Muscle layer of colon (tissue), 2 donors: ENCODE data around the gene GP1BB.
"Not testable (repeated sequence)": the region's sequence is repeated elsewhere in the genome, so short reads cannot be mapped to it uniquely, and the experiment has no call there.

Source experiments
- H3K27ac ChIP-seq: one replicate; pipeline ENCODE4 v1.7.0; 2013; ENCODE audit warnings: low read depth, mild to moderate bottlenecking, low read length, moderate library complexity
- H3K27me3 ChIP-seq, 2 donors: one replicate each; pipeline ENCODE4 v1.7.0; 2013; ENCODE audit warnings: low read length in 2 of 2, mild to moderate bottlenecking in 2 of 2; ENCODE audit not compliant: insufficient read depth in 2 of 2, control insufficient read depth in 1 of 2
- H3K36me3 ChIP-seq: one replicate; pipeline ENCODE4 v1.7.0; 2013; ENCODE audit warnings: mild to moderate bottlenecking, low read length; ENCODE audit not compliant: insufficient read depth
- H3K4me1 ChIP-seq: one replicate; pipeline ENCODE4 v1.7.0; 2013; ENCODE audit warnings: mild to moderate bottlenecking, low read length; ENCODE audit not compliant: insufficient read depth
- H3K4me3 ChIP-seq, 2 donors: one replicate each; pipeline ENCODE4 v1.7.0; 2013; ENCODE audit warnings: low read length in 2 of 2, low read depth in 1 of 2, mild to moderate bottlenecking in 1 of 2, moderate library complexity in 1 of 2
- H3K9ac ChIP-seq: one replicate; pipeline ENCODE4 v1.7.0; 2013; ENCODE audit warnings: low read length
- H3K9me3 ChIP-seq: one replicate; pipeline ENCODE4 v1.7.0; 2013; ENCODE audit warnings: mild to moderate bottlenecking, low read length
- donor health status: abdominal sarcoma.
- donor health status: Adenocarcinoma of cecum.

GP1BB gene

DNA sequence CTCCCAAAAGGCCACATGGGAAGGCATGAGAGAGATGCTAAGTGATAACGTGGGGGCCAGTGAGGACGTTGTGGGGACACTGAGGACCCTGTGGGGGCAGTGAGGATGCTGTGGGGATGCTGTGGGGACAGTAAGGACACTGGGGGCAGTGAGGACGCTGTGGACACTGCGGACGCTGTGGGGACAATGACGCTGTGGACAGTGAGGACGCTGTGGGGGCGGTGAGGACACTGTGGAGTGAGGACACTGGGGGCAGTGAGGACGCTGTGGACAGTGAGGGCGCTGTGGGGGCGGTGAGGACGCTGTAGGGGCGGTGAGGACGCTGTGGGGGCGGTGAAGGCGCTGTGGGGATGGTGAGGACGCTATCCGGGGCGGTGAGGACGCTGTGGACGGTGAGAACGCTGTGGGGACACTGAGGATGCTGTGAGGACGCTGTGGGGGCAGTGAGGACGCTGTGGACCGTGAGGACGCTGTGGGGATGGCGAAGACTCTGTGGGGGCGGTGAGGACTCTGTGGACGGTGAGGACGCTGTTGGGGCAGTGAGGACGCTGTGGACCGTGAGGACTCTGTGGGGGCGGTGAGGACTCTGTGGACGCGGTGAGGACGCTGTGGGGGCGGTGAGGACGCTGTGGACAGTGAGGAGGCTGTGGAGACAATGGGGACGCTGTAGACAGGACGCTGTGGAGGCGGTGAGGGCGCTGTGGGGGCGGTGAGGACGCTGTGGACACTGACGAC is 1.8 kb downstream of the GP1BB start:
- Histone ChIP-seq H3K36me3 (no peaks in the 10 kb centered on the region), H3K9me3 (no peaks in the 10 kb centered on the region), H3K4me3 (no peak overlapping the region), H3K4me1 (no peaks in the 10 kb centered on the region), H3K27ac (no peak overlapping the region), H3K27me3 (peaks cover 0 to 22% of the 10 kb centered on the region in 2 donors), H3K9ac (no peak overlapping the region)

DNA sequence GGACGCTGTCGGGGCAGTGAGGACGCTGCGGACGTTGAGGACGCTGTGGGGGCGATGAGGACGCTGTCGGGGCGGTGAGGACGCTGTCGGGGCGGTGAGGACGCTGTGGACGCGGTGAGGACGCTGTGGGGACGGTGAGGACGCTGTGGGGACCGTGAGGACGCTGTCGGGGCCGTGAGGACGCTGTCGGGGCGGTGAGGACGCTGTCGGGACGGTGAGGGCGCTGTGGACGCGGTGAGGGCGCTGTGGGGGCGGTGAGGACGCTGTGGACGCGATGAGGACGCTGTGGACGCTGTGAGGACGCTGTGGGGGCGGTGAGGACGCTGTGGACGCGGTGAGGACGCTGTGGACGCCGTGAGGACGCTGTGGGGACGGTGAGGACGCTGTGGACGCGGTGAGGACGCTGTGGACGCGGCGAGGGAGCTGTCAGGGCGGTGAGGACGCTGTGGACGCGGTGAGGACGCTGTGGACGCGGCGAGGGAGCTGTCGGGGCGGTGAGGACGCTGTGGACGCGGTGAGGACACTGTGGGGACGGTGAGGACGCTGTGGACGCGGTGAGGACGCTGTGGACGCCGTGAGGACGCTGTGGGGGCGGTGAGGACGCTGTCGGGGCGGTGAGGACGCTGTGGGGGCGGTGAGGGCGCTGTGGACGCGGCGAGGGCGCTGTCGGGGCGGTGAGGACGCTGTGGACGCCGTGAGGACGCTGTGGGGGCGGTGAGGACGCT is 2.9 kb downstream of the GP1BB start:
- peaks cover 0 to 30% of the 10 kb centered on the region in 2 donors for H3K27me3 ChIP-seq
- H3K4me1 ChIP-seq, H3K9me3 ChIP-seq, H3K36me3 ChIP-seq, H3K27ac ChIP-seq, H3K4me3 ChIP-seq, H3K9ac ChIP-seq: not testable (repeated sequence)

DNA sequence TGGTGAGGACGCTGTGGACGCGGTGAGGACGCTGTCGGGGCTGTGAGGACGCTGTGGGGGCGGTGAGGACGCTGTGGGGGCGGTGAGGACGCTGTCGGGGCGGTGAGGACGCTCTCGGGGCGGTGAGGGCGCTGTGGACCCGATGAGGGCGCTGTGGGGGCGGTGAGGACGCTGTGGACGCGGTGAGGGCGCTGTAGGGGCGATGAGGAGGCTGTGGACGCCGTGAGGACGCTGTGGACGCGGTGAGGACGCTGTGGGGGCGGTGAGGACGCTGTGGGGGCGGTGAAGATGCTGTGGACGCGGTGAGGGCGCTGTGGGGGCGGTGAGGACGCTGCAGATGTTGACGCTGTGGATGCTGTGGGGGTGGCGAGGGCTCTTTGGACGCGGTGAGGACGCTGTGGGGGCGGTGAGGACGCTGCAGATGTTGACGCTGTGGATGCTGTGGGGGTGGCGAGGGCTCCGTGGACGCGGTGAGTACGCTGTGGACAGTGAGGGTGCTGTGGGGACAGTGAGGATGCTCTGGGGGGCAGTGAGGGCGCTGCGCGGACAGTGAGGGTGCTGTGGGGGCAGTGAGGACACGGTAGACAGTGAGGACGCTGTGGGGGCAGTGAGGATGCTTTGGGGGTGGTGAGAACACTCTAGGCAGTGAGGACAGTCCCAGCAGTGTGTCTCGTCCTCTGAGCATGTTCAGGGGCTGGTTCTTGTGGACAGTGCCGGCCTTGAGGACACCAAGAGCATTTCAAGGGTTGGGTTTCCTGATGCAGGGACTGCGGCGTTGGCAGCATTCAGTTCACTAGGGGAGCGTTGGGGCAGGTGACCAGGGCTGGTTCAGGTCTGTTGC is 4.2 kb downstream of the GP1BB start:
- Histone ChIP-seq H3K9me3 (no peaks in the 10 kb centered on the region), H3K27ac (no peak overlapping the region), H3K36me3 (no peaks in the 10 kb centered on the region), H3K4me1 (peaks cover 4% of the 10 kb centered on the region), H3K9ac (no peak overlapping the region), H3K27me3 (peaks cover 0 to 29% of the 10 kb centered on the region in 2 donors), H3K4me3 (no peak overlapping the region)

- no peak overlapping the region for H3K4me3 ChIP-seq
- H3K9me3 ChIP-seq, result no peaks in the 10 kb centered on the region
- H3K27ac ChIP-seq, result no peak overlapping the region
- H3K9ac ChIP-seq, result no peak overlapping the region
- H3K36me3 ChIP-seq, result no peaks in the 10 kb centered on the region
- peaks cover 0 to 22% of the 10 kb centered on the region in 2 donors for H3K27me3 ChIP-seq
- peaks cover 4% of the 10 kb centered on the region for H3K4me1 ChIP-seq
These were observed 4.9 kb downstream of the GP1BB start for GRCh38 chr22:19728271-19728670.

DNA sequence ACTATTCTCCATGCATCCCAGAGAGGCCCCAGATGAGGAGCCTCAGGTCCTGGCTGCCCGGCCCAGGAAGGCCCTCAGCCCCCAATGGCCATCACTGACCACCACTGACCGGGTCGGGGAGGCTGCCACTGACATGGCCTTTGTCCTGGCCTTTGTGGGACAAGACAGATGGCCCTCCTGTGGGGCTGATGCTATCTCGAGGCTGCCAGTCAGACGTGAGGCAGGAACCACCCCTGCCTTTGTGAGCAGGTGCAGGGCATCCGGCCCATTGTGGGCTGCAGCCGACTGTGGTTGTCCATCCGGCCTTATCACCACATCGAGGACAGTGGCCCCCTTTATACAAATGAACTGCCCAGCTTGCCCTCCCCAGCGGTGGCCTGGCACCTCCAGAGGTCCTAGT is 5.5 kb downstream of the GP1BB start:
- H3K4me1 ChIP-seq, result peaks cover 4% of the 10 kb centered on the region
- no peak overlapping the region for H3K27ac ChIP-seq
- peaks cover 0 to 21% of the 10 kb centered on the region in 2 donors for H3K27me3 ChIP-seq
- H3K9me3 ChIP-seq, result no peaks in the 10 kb centered on the region
- no peaks in the 10 kb centered on the region for H3K36me3 ChIP-seq
- no peak overlapping the region for H3K9ac ChIP-seq
- H3K4me3 ChIP-seq, result no peak overlapping the region

DNA sequence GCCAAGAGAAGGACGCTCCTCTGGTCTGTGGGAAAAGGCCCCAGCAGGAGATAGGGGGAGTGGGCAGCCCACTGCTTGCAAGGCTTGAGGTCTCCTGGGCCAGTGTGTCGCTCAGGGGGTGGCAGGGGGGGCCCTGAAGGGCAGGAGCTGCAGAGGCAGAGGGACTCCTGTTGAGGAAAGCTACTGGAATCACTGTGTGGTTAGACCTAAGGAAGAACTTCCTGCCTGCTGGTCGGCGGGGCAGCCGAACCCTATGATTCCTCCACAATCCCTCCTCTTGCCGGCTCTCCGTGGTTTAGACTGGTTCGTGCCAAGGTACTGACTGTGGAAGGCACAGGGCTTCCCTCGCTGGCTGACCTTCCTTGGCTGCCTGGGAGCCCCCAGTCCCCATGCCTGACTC is 6.2 kb downstream of the GP1BB start:
- no peaks in the 10 kb centered on the region for H3K9me3 ChIP-seq
- H3K4me3 ChIP-seq, result no peak overlapping the region
- no peak overlapping the region for H3K9ac ChIP-seq
- peaks cover 4% of the 10 kb centered on the region for H3K4me1 ChIP-seq
- H3K27me3 ChIP-seq, result peaks cover 0 to 17% of the 10 kb centered on the region in 2 donors
- no peak overlapping the region for H3K27ac ChIP-seq
- H3K36me3 ChIP-seq, result no peaks in the 10 kb centered on the region

GRCh38 chr22:19730198-19730597 is 6.9 kb downstream of the GP1BB start:
- Histone ChIP-seq H3K4me1 (peaks cover 4% of the 10 kb centered on the region), H3K4me3 (no peak overlapping the region), H3K9ac (no peak overlapping the region), H3K27me3 (peaks cover 0 to 10% of the 10 kb centered on the region in 2 donors), H3K27ac (no peak overlapping the region), H3K36me3 (no peaks in the 10 kb centered on the region), H3K9me3 (no peaks in the 10 kb centered on the region)

- H3K4me3 ChIP-seq, result peak overlapping the region; percentile 3 to 47
- H3K9ac ChIP-seq, result no peak overlapping the region
- H3K36me3 ChIP-seq, result no peaks in the 10 kb centered on the region
- H3K9me3 ChIP-seq, result no peaks in the 10 kb centered on the region
- H3K27ac ChIP-seq, result no peak overlapping the region
- peaks cover 0 to 10% of the 10 kb centered on the region in 2 donors for H3K27me3 ChIP-seq
- H3K4me1 ChIP-seq, result peaks cover 4% of the 10 kb centered on the region
These were observed 7.5 kb downstream of the GP1BB start for GRCh38 chr22:19730655-19731360.

DNA sequence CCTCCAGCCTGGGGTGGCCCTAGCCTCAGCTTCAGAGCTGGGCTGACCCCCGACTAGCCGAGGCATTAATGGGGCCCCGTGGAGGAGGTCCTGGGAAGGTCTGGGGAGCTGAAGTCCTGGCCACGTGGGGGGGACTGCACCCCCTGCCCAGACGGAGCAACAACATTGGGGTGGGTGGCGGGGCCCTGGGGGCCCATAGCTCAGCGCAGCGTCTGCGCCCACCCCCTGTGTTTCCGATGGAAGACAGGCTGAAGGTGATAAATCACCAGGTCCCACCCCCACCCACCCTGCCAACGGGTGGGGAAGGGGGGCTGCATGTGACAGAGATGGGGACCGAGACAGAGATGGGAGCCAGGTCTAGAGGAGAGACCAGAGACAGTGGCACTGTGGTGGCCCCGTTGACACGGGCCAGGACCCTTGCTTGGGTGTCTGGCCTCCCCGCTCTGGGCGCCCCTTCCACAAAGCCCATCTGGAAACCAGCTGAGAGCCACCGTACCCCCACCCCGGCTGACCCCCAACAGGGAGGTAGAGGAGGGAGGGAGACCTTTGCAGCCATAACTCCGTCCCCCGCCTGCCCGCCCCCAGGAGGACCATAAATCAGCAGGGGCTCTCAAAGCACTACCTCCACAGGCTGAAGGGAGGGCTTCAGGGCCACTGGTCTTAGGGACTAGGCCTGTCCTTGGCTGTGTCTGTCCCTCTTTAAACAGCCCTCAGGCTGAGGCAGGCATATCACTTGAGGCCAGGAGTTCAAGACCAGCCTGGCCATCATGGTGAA is 8.2 kb downstream of the GP1BB start:
- H3K27me3 ChIP-seq, result peaks cover 0 to 12% of the 10 kb centered on the region in 2 donors

DNA sequence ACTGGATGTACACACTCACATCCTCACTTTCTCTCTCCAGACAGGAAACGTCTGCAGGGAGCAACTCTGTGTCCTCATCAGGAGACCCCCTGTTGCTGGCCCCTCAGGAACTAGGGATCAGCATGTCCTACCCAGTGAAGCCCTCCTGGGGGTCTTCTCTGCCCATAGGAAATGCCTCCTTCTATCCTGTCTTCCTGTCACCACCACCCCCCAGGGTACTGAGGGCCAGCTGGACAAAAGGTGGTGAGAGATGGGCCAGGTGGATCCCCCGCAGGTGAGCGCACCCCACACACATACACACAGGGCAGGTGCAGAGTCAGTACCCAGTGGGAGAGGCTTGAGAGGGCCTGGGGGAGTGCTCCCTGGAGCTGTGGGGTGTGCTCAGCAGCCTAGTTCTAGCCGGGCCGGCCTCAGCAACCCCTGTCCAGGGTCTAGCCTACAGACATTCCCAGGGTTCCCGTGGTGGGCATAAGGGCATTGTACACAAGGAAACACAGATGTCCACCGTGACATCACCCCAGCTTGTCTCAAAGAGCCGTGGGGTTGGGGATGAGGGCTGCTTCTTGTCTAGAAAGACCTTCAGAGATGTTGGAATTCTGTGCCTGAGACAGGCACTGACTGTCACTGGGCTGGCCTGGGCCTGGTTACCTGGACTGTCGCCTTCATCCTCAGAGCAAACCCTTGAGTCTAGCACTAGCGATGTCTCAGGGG is 9.2 kb downstream of the GP1BB start:
- Histone ChIP-seq H3K4me1 (peaks cover 4% of the 10 kb centered on the region), H3K27me3 (peaks cover 0 to 20% of the 10 kb centered on the region in 2 donors), H3K4me3 (no peak overlapping the region), H3K27ac (no peak overlapping the region), H3K36me3 (no peaks in the 10 kb centered on the region), H3K9ac (no peak overlapping the region), H3K9me3 (no peaks in the 10 kb centered on the region)

More for the DNA sequence above, 8.2 kb downstream of the GP1BB start:
- Histone ChIP-seq H3K4me1 (peaks cover 4% of the 10 kb centered on the region), H3K9ac (no peak overlapping the region), H3K4me3 (no peak overlapping the region), H3K27ac (no peak overlapping the region), H3K36me3 (no peaks in the 10 kb centered on the region), H3K9me3 (no peaks in the 10 kb centered on the region)
